Measurements from ENCODE around the gene RNF144A. TPM values are rescaled to one million over a fixed set of nuclear protein-coding genes. Genes with fewer than 3 reads are reported as not detected.

RNF144A gene
- total and polyA plus RNA-seq, 2 experiments from 2014 or later: 2.8 to 14.7 TPM

DNA sequence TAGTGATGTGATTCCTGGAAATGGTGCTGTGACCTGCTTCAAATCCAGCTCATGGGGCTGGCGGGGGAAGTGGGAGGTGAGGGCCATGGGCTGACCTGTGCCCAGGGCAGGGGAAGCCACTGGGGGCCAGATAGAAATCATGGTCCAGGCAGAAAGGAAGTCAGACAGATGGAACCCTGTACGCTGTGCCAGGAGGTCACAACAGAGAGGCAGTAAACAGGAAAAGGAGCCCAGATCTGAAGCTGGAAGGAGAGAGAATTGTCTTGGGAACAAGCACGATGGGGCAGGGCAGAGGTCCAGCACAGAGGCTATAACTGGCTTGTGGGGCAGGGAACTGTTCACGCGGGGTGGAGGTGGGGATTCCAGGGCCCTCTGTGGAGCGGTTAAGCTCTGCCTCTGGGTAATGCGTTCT, 76.0 kb downstream of the RNF144A start:
- peaks cover 4% of the 10 kb centered on the region; the same call in 1 of the 3 replicates for H3K4me1 Mint-ChIP-seq
- H3K27me3 Mint-ChIP-seq (ENCODE audit: insufficient read depth, low read depth, poor library complexity): peaks cover 13% of the 10 kb centered on the region
- peaks cover 7% of the 10 kb centered on the region for H3K36me3 Mint-ChIP-seq (ENCODE audit: low read depth)
- ATAC-seq: peak; percentile 28; the same call in 2 of the 3 replicates
- H3K27me3 ChIP-seq (ENCODE audit: insufficient read depth): no peaks in the 10 kb centered on the region
- no peaks in the 10 kb centered on the region for H3K36me3 ChIP-seq (ENCODE audit: insufficient read depth)
- no peak overlapping the region for H3K4me3 Mint-ChIP-seq
- DNase-seq (ENCODE audit: low spot score): no peak
- H3F3A ChIP-seq (replicated peaks; ENCODE audit: low read depth): no peaks in the 10 kb centered on the region
- no peak overlapping the region for H3K4me2 ChIP-seq
- no peaks in the 10 kb centered on the region for H4K20me1 ChIP-seq (replicated peaks; ENCODE audit: insufficient read depth)
- no peak overlapping the region for H3K4me3 ChIP-seq
- no peaks in the 10 kb centered on the region for H3K79me2 ChIP-seq (replicated peaks; ENCODE audit: insufficient read depth)
- no peak for TF ChIP-seq ZNF114 (CRISPR knock-in tag; IDR thresholded peaks at IDR 0.05)
- TF ChIP-seq STAT1 (IDR thresholded peaks at IDR 0.05; ENCODE audit: unreplicated experiment): no peak
- no peak for TF ChIP-seq CREB1 (CRISPR knock-in tag; IDR thresholded peaks at IDR 0.05; ENCODE audit: low read depth)
- TF ChIP-seq POLR2AphosphoS5 (IDR thresholded peaks at IDR 0.05; ENCODE audit: low read depth): no peak
- TF ChIP-seq, protein P1, sequence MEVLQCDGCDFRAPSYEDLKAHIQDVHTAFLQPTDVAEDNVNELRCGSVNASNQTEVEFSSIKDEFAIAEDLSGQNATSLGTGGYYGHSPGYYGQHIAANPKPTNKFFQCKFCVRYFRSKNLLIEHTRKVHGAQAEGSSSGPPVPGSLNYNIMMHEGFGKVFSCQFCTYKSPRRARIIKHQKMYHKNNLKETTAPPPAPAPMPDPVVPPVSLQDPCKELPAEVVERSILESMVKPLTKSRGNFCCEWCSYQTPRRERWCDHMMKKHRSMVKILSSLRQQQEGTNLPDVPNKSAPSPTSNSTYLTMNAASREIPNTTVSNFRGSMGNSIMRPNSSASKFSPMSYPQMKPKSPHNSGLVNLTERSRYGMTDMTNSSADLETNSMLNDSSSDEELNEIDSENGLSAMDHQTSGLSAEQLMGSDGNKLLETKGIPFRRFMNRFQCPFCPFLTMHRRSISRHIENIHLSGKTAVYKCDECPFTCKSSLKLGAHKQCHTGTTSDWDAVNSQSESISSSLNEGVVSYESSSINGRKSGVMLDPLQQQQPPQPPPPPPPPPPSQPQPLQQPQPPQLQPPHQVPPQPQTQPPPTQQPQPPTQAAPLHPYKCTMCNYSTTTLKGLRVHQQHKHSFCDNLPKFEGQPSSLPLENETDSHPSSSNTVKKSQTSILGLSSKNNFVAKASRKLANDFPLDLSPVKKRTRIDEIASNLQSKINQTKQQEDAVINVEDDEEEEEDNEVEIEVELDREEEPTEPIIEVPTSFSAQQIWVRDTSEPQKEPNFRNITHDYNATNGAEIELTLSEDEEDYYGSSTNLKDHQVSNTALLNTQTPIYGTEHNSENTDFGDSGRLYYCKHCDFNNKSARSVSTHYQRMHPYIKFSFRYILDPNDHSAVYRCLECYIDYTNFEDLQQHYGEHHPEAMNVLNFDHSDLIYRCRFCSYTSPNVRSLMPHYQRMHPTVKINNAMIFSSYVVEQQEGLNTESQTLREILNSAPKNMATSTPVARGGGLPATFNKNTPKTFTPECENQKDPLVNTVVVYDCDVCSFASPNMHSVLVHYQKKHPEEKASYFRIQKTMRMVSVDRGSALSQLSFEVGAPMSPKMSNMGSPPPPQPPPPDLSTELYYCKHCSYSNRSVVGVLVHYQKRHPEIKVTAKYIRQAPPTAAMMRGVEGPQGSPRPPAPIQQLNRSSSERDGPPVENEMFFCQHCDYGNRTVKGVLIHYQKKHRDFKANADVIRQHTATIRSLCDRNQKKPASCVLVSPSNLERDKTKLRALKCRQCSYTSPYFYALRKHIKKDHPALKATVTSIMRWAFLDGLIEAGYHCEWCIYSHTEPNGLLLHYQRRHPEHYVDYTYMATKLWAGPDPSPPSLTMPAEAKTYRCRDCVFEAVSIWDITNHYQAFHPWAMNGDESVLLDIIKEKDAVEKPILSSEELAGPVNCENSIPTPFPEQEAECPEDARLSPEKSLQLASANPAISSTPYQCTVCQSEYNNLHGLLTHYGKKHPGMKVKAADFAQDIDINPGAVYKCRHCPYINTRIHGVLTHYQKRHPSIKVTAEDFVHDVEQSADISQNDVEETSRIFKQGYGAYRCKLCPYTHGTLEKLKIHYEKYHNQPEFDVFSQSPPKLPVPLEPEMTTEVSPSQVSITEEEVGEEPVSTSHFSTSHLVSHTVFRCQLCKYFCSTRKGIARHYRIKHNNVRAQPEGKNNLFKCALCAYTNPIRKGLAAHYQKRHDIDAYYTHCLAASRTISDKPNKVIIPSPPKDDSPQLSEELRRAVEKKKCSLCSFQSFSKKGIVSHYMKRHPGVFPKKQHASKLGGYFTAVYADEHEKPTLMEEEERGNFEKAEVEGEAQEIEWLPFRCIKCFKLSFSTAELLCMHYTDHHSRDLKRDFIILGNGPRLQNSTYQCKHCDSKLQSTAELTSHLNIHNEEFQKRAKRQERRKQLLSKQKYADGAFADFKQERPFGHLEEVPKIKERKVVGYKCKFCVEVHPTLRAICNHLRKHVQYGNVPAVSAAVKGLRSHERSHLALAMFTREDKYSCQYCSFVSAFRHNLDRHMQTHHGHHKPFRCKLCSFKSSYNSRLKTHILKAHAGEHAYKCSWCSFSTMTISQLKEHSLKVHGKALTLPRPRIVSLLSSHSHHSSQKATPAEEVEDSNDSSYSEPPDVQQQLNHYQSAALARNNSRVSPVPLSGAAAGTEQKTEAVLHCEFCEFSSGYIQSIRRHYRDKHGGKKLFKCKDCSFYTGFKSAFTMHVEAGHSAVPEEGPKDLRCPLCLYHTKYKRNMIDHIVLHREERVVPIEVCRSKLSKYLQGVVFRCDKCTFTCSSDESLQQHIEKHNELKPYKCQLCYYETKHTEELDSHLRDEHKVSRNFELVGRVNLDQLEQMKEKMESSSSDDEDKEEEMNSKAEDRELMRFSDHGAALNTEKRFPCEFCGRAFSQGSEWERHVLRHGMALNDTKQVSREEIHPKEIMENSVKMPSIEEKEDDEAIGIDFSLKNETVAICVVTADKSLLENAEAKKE (CRISPR knock-in tag; IDR thresholded peaks at IDR 0.05): no peak
- TF ChIP-seq ZNF331 (CRISPR knock-in tag; IDR thresholded peaks at IDR 0.05; ENCODE audit: low read depth): no peak
- no peak for TF ChIP-seq EZH2 (IDR thresholded peaks at IDR 0.05; ENCODE audit: low read depth, unreplicated experiment)
- TF ChIP-seq, protein P2, sequence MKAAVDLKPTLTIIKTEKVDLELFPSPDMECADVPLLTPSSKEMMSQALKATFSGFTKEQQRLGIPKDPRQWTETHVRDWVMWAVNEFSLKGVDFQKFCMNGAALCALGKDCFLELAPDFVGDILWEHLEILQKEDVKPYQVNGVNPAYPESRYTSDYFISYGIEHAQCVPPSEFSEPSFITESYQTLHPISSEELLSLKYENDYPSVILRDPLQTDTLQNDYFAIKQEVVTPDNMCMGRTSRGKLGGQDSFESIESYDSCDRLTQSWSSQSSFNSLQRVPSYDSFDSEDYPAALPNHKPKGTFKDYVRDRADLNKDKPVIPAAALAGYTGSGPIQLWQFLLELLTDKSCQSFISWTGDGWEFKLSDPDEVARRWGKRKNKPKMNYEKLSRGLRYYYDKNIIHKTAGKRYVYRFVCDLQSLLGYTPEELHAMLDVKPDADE (IDR thresholded peaks at IDR 0.05): no peak
- TF ChIP-seq EZH2phosphoT487 (IDR thresholded peaks at IDR 0.05; ENCODE audit: unreplicated experiment): no peak
- TF ChIP-seq, protein P3, sequence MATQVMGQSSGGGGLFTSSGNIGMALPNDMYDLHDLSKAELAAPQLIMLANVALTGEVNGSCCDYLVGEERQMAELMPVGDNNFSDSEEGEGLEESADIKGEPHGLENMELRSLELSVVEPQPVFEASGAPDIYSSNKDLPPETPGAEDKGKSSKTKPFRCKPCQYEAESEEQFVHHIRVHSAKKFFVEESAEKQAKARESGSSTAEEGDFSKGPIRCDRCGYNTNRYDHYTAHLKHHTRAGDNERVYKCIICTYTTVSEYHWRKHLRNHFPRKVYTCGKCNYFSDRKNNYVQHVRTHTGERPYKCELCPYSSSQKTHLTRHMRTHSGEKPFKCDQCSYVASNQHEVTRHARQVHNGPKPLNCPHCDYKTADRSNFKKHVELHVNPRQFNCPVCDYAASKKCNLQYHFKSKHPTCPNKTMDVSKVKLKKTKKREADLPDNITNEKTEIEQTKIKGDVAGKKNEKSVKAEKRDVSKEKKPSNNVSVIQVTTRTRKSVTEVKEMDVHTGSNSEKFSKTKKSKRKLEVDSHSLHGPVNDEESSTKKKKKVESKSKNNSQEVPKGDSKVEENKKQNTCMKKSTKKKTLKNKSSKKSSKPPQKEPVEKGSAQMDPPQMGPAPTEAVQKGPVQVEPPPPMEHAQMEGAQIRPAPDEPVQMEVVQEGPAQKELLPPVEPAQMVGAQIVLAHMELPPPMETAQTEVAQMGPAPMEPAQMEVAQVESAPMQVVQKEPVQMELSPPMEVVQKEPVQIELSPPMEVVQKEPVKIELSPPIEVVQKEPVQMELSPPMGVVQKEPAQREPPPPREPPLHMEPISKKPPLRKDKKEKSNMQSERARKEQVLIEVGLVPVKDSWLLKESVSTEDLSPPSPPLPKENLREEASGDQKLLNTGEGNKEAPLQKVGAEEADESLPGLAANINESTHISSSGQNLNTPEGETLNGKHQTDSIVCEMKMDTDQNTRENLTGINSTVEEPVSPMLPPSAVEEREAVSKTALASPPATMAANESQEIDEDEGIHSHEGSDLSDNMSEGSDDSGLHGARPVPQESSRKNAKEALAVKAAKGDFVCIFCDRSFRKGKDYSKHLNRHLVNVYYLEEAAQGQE (IDR thresholded peaks at IDR 0.05; ENCODE audit: unreplicated experiment): no peak
- no peak for TF ChIP-seq JUNB (IDR thresholded peaks at IDR 0.05; ENCODE audit: unreplicated experiment)
- no peak for TF ChIP-seq NANOG (IDR thresholded peaks at IDR 0.05; ENCODE audit: borderline replicate concordance)
- H3K27ac ChIP-seq (ENCODE audit: low read depth): no peak overlapping the region
- peaks cover 1% of the 10 kb centered on the region; the same call in 1 of the 2 replicates for H3K9me2 ChIP-seq (ENCODE audit: insufficient read depth)
- peaks cover 8% of the 10 kb centered on the region for H3K9me3 Mint-ChIP-seq
- H3K4me1 ChIP-seq (ENCODE audit: insufficient read depth): no peaks in the 10 kb centered on the region; the same call in 1 of the 2 replicates
- no peak overlapping the region for H2AFZ ChIP-seq
- no peak overlapping the region for H3K27ac Mint-ChIP-seq
